Stimulated activated CD8-positive, alpha-beta memory T cell treated with anti-CD3 and anti-CD28 coated beads, Interleukin-2, amount 100 ng/mL, for 1 hour (primary cell): ENCODE data around the gene NXPE2.
A peak's percentile ranks its signal among the peaks of the same experiment; 100 is the strongest.
"Not testable (repeated sequence)": the region's sequence is repeated elsewhere in the genome, so short reads cannot be mapped to it uniquely, and the experiment has no call there.

Source experiments
- DNase-seq, 2 donors: peaks; one replicate each; pipeline ENCODE4 v3.0.0-alpha.2; 2020; ENCODE audit warnings: low read depth in 2 of 2

The NXPE2 gene

GRCh38 chr11:114678125-114679036 is at the start of gene NXPE2:
Gene NXPE2 (plus strand): TSS chr11:114678527. CDS start chr11:114678576, 49 bp downstream.
- DNase-seq, result no peak

GRCh38 chr11:114631445-114631965 is 46.8 kb upstream of the NXPE2 start:
- DNase-seq, result not testable (repeated sequence)

- not testable (repeated sequence) for DNase-seq
These were observed 38.9 kb upstream of the NXPE2 start for GRCh38 chr11:114639440-114639839.

GRCh38 chr11:114650661-114651060 is 27.7 kb upstream of the NXPE2 start:
- no peak for DNase-seq

- DNase-seq, result no peak
These were observed 27.1 kb upstream of the NXPE2 start for GRCh38 chr11:114651145-114651718.

GRCh38 chr11:114653148-114653547 is 25.2 kb upstream of the NXPE2 start:
- DNase-seq, result no peak

GRCh38 chr11:114664641-114665040 is 13.7 kb upstream of the NXPE2 start:
- DNase-seq, result no peak

- no peak for DNase-seq
These were observed 11.6 kb upstream of the NXPE2 start for GRCh38 chr11:114666760-114667159.

GRCh38 chr11:114668109-114668508 is 10.2 kb upstream of the NXPE2 start:
- no peak for DNase-seq

- no peak for DNase-seq
These were observed 4.7 kb upstream of the NXPE2 start for GRCh38 chr11:114673661-114674060.

- no peak for DNase-seq
These were observed 1.2 kb downstream of the NXPE2 start for GRCh38 chr11:114679505-114679904.

- DNase-seq, result no peak
These were observed 4.7 kb downstream of the NXPE2 start for GRCh38 chr11:114683007-114683406.

- no peak for DNase-seq
These were observed 6.3 kb downstream of the NXPE2 start for GRCh38 chr11:114684636-114685035.

- no peak for DNase-seq
These were observed 6.8 kb downstream of the NXPE2 start for GRCh38 chr11:114685097-114685496.

GRCh38 chr11:114705280-114706024 is 27.1 kb downstream of the NXPE2 start:
- DNase-seq, result no peak

GRCh38 chr11:114709960-114710359 is 31.6 kb downstream of the NXPE2 start:
- no peak for DNase-seq

GRCh38 chr11:114713756-114714155 is 35.4 kb downstream of the NXPE2 start:
- no peak for DNase-seq

- DNase-seq, result no peak
These were observed 41.2 kb downstream of the NXPE2 start for GRCh38 chr11:114719562-114719961.

- DNase-seq, result no peak
These were observed 46.7 kb downstream of the NXPE2 start for GRCh38 chr11:114724916-114725524.

GRCh38 chr11:114725623-114726022 is 47.3 kb downstream of the NXPE2 start:
- no peak for DNase-seq

GRCh38 chr11:114736806-114737205 is 58.5 kb downstream of the NXPE2 start:
- no peak for DNase-seq

- DNase-seq, result peak in 1 of 2 donors; percentile 2
These were observed 60.6 kb downstream of the NXPE2 start for GRCh38 chr11:114738954-114739353.
